Choroid plexus epithelial cell (primary cell): Measurements from ENCODE around the gene DNAH3.
A peak's percentile ranks its signal among the peaks of the same experiment; 100 is the strongest.
"Not testable (repeated sequence)": the region's sequence is repeated elsewhere in the genome, so short reads cannot be mapped to it uniquely, and the experiment has no call there.

ENCODE experiments used
- DNase-seq: peaks from one replicate; pipeline ENCODE4 v3.0.0-alpha.2; 2010; ENCODE audit warnings: low read depth
- H3K4me3 ChIP-seq: 2 replicates; pipeline ENCODE4 v1.5.1; 2011; ENCODE audit warnings: low read depth, mild to moderate bottlenecking, control low read depth, low read length, moderate library complexity
- CTCF ChIP-seq: conservative IDR thresholded peaks from 2 replicates; pipeline ENCODE4 v1.5.1; 2011; ENCODE audit warnings: low read depth, mild to moderate bottlenecking, control low read depth, inconsistent platforms, low read length, moderate library complexity

Gene DNAH3

GRCh38 chr16:21183995-21184394, 33.3 kb upstream of the DNAH3 start:
- DNase-seq: no peak
- H3K4me3 ChIP-seq: no peak overlapping the region
- no peak for TF ChIP-seq CTCF

GRCh38 chr16:21179983-21180365, 29.3 kb upstream of the DNAH3 start:
- DNase-seq: no peak
- no peak overlapping the region for H3K4me3 ChIP-seq
- no peak for TF ChIP-seq CTCF

GRCh38 chr16:21179126-21179982, 28.7 kb upstream of the DNAH3 start:
- no peak for DNase-seq
- TF ChIP-seq CTCF: no peak
- no peak overlapping the region for H3K4me3 ChIP-seq

GRCh38 chr16:21175397-21175796, 24.8 kb upstream of the DNAH3 start:
- no peak for DNase-seq
- no peak overlapping the region for H3K4me3 ChIP-seq
- TF ChIP-seq CTCF: no peak

GRCh38 chr16:21172650-21173049, 22.0 kb upstream of the DNAH3 start:
- no peak for TF ChIP-seq CTCF
- no peak for DNase-seq
- H3K4me3 ChIP-seq: no peak overlapping the region

GRCh38 chr16:21170116-21170515, 19.5 kb upstream of the DNAH3 start:
- not testable (repeated sequence) for DNase-seq, H3K4me3 ChIP-seq

- no peak overlapping the region for H3K4me3 ChIP-seq
- TF ChIP-seq CTCF: no peak
- peak; percentile 69 for DNase-seq
These were observed 18.8 kb upstream of the DNAH3 start for GRCh38 chr16:21169249-21169981.
